Hematopoietic multipotent progenitor cell treated with erythropoietin and hydrocortisone succinate and interleukin-3 and kit ligand, for 6 days (in vitro differentiated cells): ENCODE measurements around the gene IQCK.
A peak's percentile ranks its signal among the peaks of the same experiment; 100 is the strongest.

Experiments used
- DNase-seq: peaks from one replicate; pipeline ENCODE4 v3.0.0-alpha.2; 2015

The IQCK gene

GRCh38 chr16:19868421-19868820 lies 150.3 kb downstream of the IQCK start:
- DNase-seq, result no peak

- DNase-seq, result no peak
Measured at GRCh38 chr16:19871721-19872120, 153.7 kb downstream of the IQCK start.

- DNase-seq, result no peak
Measured at GRCh38 chr16:19872179-19872863, 154.2 kb downstream of the IQCK start.

- no peak for DNase-seq
Measured at GRCh38 chr16:19872935-19873334, 154.9 kb downstream of the IQCK start.

- no peak for DNase-seq
Measured at GRCh38 chr16:19874026-19874425, 156.0 kb downstream of the IQCK start.

- no peak for DNase-seq
Measured at GRCh38 chr16:19874851-19875546, 156.9 kb downstream of the IQCK start.

GRCh38 chr16:19875900-19876299 lies 157.8 kb downstream of the IQCK start:
- no peak for DNase-seq

- DNase-seq, result no peak
Measured at GRCh38 chr16:19876501-19877059, 158.5 kb downstream of the IQCK start.

- no peak for DNase-seq
Measured at GRCh38 chr16:19878757-19879156, 160.7 kb downstream of the IQCK start.

GRCh38 chr16:19879241-19879792 lies 161.2 kb downstream of the IQCK start:
- DNase-seq, result no peak

GRCh38 chr16:19881028-19881427 lies 163.0 kb downstream of the IQCK start:
- no peak for DNase-seq

GRCh38 chr16:19881783-19882182 lies 163.7 kb downstream of the IQCK start:
- no peak for DNase-seq

GRCh38 chr16:19882186-19882585 lies 164.1 kb downstream of the IQCK start:
- no peak for DNase-seq

- no peak for DNase-seq
Measured at GRCh38 chr16:19882646-19883045, 164.6 kb downstream of the IQCK start.

- peak; percentile 22 for DNase-seq
Measured at GRCh38 chr16:19883296-19883965, 165.4 kb downstream of the IQCK start.

GRCh38 chr16:19883966-19884485 lies 166.0 kb downstream of the IQCK start:
- DNase-seq, result no peak

GRCh38 chr16:19884611-19885450 lies 166.8 kb downstream of the IQCK start, which contains the start of gene GPRC5B:
GPRC5B (minus strand) TSS chr16:19884848; CDS start chr16:19872845, 12,003 bp downstream.
- DNase-seq, result peak; percentile 30

GRCh38 chr16:19885451-19886072 lies 167.5 kb downstream of the IQCK start:
- no peak for DNase-seq

GRCh38 chr16:19886073-19886941 lies 168.2 kb downstream of the IQCK start:
- DNase-seq, result peak; percentile 85

GRCh38 chr16:19888834-19889233 lies 170.8 kb downstream of the IQCK start:
- no peak for DNase-seq

GRCh38 chr16:19890901-19891300 lies 172.8 kb downstream of the IQCK start:
- DNase-seq, result no peak
